ENCODE results near the gene KDM7A. TPM values are rescaled to one million over a fixed set of nuclear protein-coding genes. Genes with fewer than 3 reads are reported as not detected.

Gene KDM7A
- total and polyA plus RNA-seq, 2 donors from 2014 or later: 2.2 to 14.2 TPM

DNA sequence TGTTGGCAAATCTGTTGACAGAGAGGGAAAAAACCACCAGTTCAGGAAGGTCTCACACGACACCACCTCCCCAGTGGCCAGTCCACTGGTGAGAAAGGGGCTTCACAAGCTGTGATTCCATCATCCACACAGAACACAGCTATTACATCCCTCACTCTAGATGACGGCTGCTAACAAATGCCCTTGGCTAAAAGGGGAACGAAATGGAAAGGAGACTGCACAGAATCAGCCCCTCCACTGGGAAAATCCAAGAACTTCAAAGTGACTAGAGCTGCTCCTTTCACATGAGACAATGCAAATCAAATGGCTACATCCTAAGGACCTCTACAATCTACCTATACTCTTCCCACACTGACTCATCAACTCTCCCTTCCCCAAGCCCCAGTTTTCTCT, 119.6 kb downstream of the KDM7A start:
- DNase-seq (no peak), FAIRE-seq (no peak)
- Histone ChIP-seq H3K27me3 (ENCODE audit: control insufficient read depth, insufficient read depth, low read length) (no peaks in the 10 kb centered on the region), H3K27ac (ENCODE audit: low read depth in 2 of 2, low read length in 2 of 2) (no peak overlapping the region), H3K4me3 (ENCODE audit: low read length in 3 of 3) (no peak overlapping the region), H3K9ac (ENCODE audit: low read length in 3 of 3) (no peak overlapping the region), H3K36me3 (ENCODE audit: control insufficient read depth in 2 of 3, insufficient read depth in 3 of 3, low read length in 3 of 3) (peaks cover 0 to 4% (median 0%) of the 10 kb centered on the region in 3 donors), H3K4me1 (ENCODE audit: control insufficient read depth in 2 of 3, insufficient read depth in 2 of 3, low read depth in 1 of 3, low read length in 3 of 3) (peaks cover 0 to 20% (median 6%) of the 10 kb centered on the region in 3 donors), H3K9me3 (ENCODE audit: control insufficient read depth in 2 of 3, insufficient read depth in 1 of 3, low read length in 3 of 3) (no peaks in the 10 kb centered on the region)
- no peak for TF ChIP-seq CTCF (IDR thresholded peaks at IDR 0.05; ENCODE audit: borderline replicate concordance, extremely low read depth, insufficient read depth)
- intact Hi-C loops (cut with DNase I): no loop called here

GRCh38 chr7:140056431-140057142, 120.2 kb downstream of the KDM7A start:
- Histone ChIP-seq H3K9me3 (ENCODE audit: control insufficient read depth in 2 of 3, insufficient read depth in 1 of 3, low read length in 3 of 3) (no peaks in the 10 kb centered on the region), H3K9ac (ENCODE audit: low read length in 3 of 3) (no peak overlapping the region), H3K4me3 (ENCODE audit: low read length in 3 of 3) (no peak overlapping the region), H3K27ac (ENCODE audit: low read depth in 2 of 2, low read length in 2 of 2) (no peak overlapping the region), H3K36me3 (ENCODE audit: control insufficient read depth in 2 of 3, insufficient read depth in 3 of 3, low read length in 3 of 3) (peaks cover 0 to 4% (median 0%) of the 10 kb centered on the region in 3 donors), H3K4me1 (ENCODE audit: control insufficient read depth in 2 of 3, insufficient read depth in 2 of 3, low read depth in 1 of 3, low read length in 3 of 3) (peaks cover 0 to 19% (median 6%) of the 10 kb centered on the region in 3 donors), H3K27me3 (ENCODE audit: control insufficient read depth, insufficient read depth, low read length) (no peaks in the 10 kb centered on the region)
- intact Hi-C loops (cut with DNase I): no loop called here
- TF ChIP-seq CTCF (IDR thresholded peaks at IDR 0.05; ENCODE audit: borderline replicate concordance, extremely low read depth, insufficient read depth): no peak
- no peak for FAIRE-seq
- no peak for DNase-seq

DNA sequence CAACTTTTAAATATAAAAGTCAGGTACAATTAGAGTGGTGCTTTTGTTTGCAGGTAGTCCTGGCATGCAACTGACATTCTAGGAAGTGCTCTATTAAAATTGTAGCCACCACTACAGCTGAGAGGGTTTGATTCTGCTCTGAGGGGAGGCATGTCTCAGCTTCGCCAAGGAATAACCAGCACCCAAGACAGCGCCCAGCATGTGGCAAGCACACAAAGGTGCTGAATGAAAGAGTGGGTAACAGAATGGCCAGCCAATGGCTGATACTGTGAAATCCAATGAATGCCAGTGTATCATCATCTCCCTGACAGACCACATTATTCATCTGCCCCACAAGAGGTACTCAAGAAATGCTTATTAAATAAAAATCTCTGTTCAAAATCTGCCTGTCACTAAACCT, 121.0 kb downstream of the KDM7A start:
- no peak overlapping the region for H3K4me3 ChIP-seq (ENCODE audit: low read length in 3 of 3)
- no peaks in the 10 kb centered on the region for H3K27me3 ChIP-seq (ENCODE audit: control insufficient read depth, insufficient read depth, low read length)
- TF ChIP-seq CTCF (IDR thresholded peaks at IDR 0.05; ENCODE audit: borderline replicate concordance, extremely low read depth, insufficient read depth): no peak
- peaks cover 0 to 11% (median 6%) of the 10 kb centered on the region in 3 donors for H3K4me1 ChIP-seq (ENCODE audit: control insufficient read depth in 2 of 3, insufficient read depth in 2 of 3, low read depth in 1 of 3, low read length in 3 of 3)
- intact Hi-C loops (cut with DNase I): no loop called here
- H3K9ac ChIP-seq (ENCODE audit: low read length in 3 of 3): no peak overlapping the region
- H3K36me3 ChIP-seq (ENCODE audit: control insufficient read depth in 2 of 3, insufficient read depth in 3 of 3, low read length in 3 of 3): peaks cover 0 to 4% (median 0%) of the 10 kb centered on the region in 3 donors
- no peak overlapping the region for H3K27ac ChIP-seq (ENCODE audit: low read depth in 2 of 2, low read length in 2 of 2)
- FAIRE-seq (no peak), DNase-seq (no peak)
- no peaks in the 10 kb centered on the region for H3K9me3 ChIP-seq (ENCODE audit: control insufficient read depth in 2 of 3, insufficient read depth in 1 of 3, low read length in 3 of 3)

Measured in kidney (tissue), 14 donors.